CD14-positive monocyte (primary cell): Measurements from ENCODE around the gene BTBD9. TPM values are rescaled to one million over a fixed set of nuclear protein-coding genes. Genes with fewer than 3 reads are reported as not detected.

Experiments used
- DNase-seq, 3 donors: peaks; one replicate each; pipeline ENCODE4 v3.0.0-alpha.2; 2011 to 2022
- H2AFZ ChIP-seq: 2 replicates; pipeline ENCODE4 v1.6.0; 2012; ENCODE audit warnings: mild to moderate bottlenecking, low read depth, low read length, inconsistent platforms; ENCODE audit not compliant: insufficient read depth, poor library complexity, severe bottlenecking
- H3K27ac ChIP-seq, 2 donors: 1 replicate in 1 of 2; 2 replicates in 1 of 2; pipeline ENCODE4 v1.5.1; 2012 to 2013; ENCODE audit warnings: low read length in 2 of 2, control low read depth in 1 of 2, inconsistent platforms in 1 of 2, low read depth in 1 of 2, mild to moderate bottlenecking in 1 of 2
- H3K27me3 ChIP-seq, 2 donors: one replicate each; pipeline versions ENCODE4 v1.6.0 to v1.6.1; 2011 to 2013; ENCODE audit warnings: low read length in 2 of 2; ENCODE audit not compliant: control insufficient read depth in 2 of 2, insufficient read depth in 2 of 2
- H3K36me3 ChIP-seq, 2 donors: replicated peaks in 1 of 2; 1 replicate in 1 of 2; 2 replicates in 1 of 2; pipeline versions ENCODE4 v1.5.1 to v1.6.1; 2012 to 2013; ENCODE audit warnings: low read length in 2 of 2, control low read depth in 1 of 2, inconsistent platforms in 1 of 2, mild to moderate bottlenecking in 1 of 2; ENCODE audit not compliant: insufficient read depth in 2 of 2, control insufficient read depth in 1 of 2
- H3K4me1 ChIP-seq, 2 donors: 1 replicate in 1 of 2; 2 replicates in 1 of 2; pipeline versions ENCODE4 v1.5.1 to v1.6.1; 2012 to 2013; ENCODE audit warnings: low read length in 2 of 2, control low read depth in 1 of 2, inconsistent platforms in 1 of 2, mild to moderate bottlenecking in 1 of 2, moderate library complexity in 1 of 2; ENCODE audit not compliant: insufficient read depth in 2 of 2, control insufficient read depth in 1 of 2
- H3K4me2 ChIP-seq: replicated peaks from 2 replicates; pipeline ENCODE3; 2012; ENCODE audit warnings: low read length, moderate library complexity, mild to moderate bottlenecking; ENCODE audit not compliant: poor library complexity, severe bottlenecking; ENCODE audit errors: extremely low read depth
- H3K4me3 ChIP-seq, 3 experiments: fragments of 200-600 bp in 1 of 3; sonication (generic) in 1 of 3; replicated peaks in 1 of 3; 1 replicate in 2 of 3; 2 replicates in 1 of 3; pipeline ENCODE4 v1.5.1; 2011 to 2013; ENCODE audit warnings: low read length in 3 of 3, mild to moderate bottlenecking in 3 of 3, control low read depth in 2 of 3, low read depth in 2 of 3, inconsistent platforms in 1 of 3, moderate library complexity in 1 of 3
- H3K79me2 ChIP-seq: 2 replicates; pipeline ENCODE4 v1.6.0; 2012; ENCODE audit warnings: mild to moderate bottlenecking, control low read depth, inconsistent platforms, low read length, moderate library complexity; ENCODE audit not compliant: insufficient read depth
- H3K9ac ChIP-seq: 2 replicates; pipeline ENCODE4 v1.6.0; 2017; ENCODE audit warnings: low read length, mild to moderate bottlenecking; ENCODE audit not compliant: insufficient read depth, poor library complexity, severe bottlenecking
- H3K9me3 ChIP-seq, 2 donors: replicated peaks in 1 of 2; 1 replicate in 1 of 2; 2 replicates in 1 of 2; pipeline versions ENCODE4 v1.5.1 to v1.6.1; 2012 to 2013; ENCODE audit warnings: low read length in 2 of 2, control low read depth in 1 of 2; ENCODE audit not compliant: control insufficient read depth in 1 of 2, insufficient read depth in 1 of 2
- H4K20me1 ChIP-seq: 2 replicates; pipeline ENCODE4 v1.6.0; 2012; ENCODE audit warnings: mild to moderate bottlenecking, low read length, control low read depth, moderate library complexity; ENCODE audit not compliant: insufficient read depth
- H3K27ac Mint-ChIP-seq, 7 donors: one replicate each; pipeline ENCODE4 v1.8.0; 2020; ENCODE audit warnings: mild to moderate bottlenecking in 7 of 7, mixed read lengths in 7 of 7, moderate library complexity in 6 of 7, inconsistent platforms in 2 of 7
- H3K27me3 Mint-ChIP-seq, 3 donors: one replicate each; pipeline ENCODE4 v1.8.0; 2021 to 2022; ENCODE audit warnings: low read depth in 3 of 3, mild to moderate bottlenecking in 3 of 3, mixed read lengths in 3 of 3, moderate library complexity in 3 of 3, inconsistent platforms in 1 of 3
- H3K36me3 Mint-ChIP-seq, 2 donors: one replicate each; pipeline ENCODE4 v1.8.0; 2020; ENCODE audit warnings: mixed read lengths in 2 of 2, inconsistent platforms in 1 of 2, mild to moderate bottlenecking in 1 of 2
- H3K4me1 Mint-ChIP-seq: one replicate; pipeline ENCODE4 v1.8.0; 2020; ENCODE audit warnings: mild to moderate bottlenecking, mixed read lengths
- H3K4me3 Mint-ChIP-seq, 2 donors: one replicate each; pipeline ENCODE4 v1.8.0; 2020; ENCODE audit warnings: mild to moderate bottlenecking in 2 of 2, mixed read lengths in 2 of 2, moderate library complexity in 1 of 2
- H3K9me3 Mint-ChIP-seq, 7 donors: one replicate each; pipeline ENCODE4 v1.8.0; 2020 to 2022; ENCODE audit warnings: mixed read lengths in 7 of 7, mild to moderate bottlenecking in 6 of 7, moderate library complexity in 6 of 7, inconsistent platforms in 2 of 7
- WGBS: methylation state at CpG from one replicate; pipeline ENCODE4 v1.1.5; 2013; ENCODE audit warnings: missing lambda C conversion rate; ENCODE audit not compliant: insufficient coverage; 5-methylcytosine and 5-hydroxymethylcytosine counted together
- intact Hi-C, 2 donors: fragments of 100-400 bp; cut with micrococcal nuclease; formaldehyde crosslinking; loops; one replicate each; pipeline versions ENCODE4 v1.15.0 to v1.15.1; 2023
- polyA plus RNA-seq, 3 donors: library from polyadenylated mRNA; depleted of rRNA in 1 of 3; unstranded in 2 of 3; stranded (reverse) in 1 of 3; fragments of 300-500 nt in 2 of 3; fragments of >200 nt in 1 of 3; fragmentation: Illumina TruSeq in 2 of 3; gene quantifications; 1 replicate in 2 of 3; 2 replicates in 1 of 3; pipeline ENCODE4 v1.2.3, GENCODE V29; 2012 to 2021
- TF ChIP-seq, protein P1 (sequence below): fragments of 200-600 bp; IDR thresholded peaks from one replicate; pipeline ENCODE4 v1.8.0; 2022; ENCODE audit warnings: antibody characterized with exemption, mild to moderate bottlenecking

BTBD9 gene
- polyA plus RNA-seq, 3 donors, result 5.2 to 7.5 (median 6.2) TPM

GRCh38 chr6:38195113-38195635 lies 444.6 kb downstream of the BTBD9 start:
- Histone ChIP-seq H2AFZ (no peak overlapping the region), H3K27ac (no peak overlapping the region), H4K20me1 (no peaks in the 10 kb centered on the region), H3K4me3 (no peak overlapping the region), H3K36me3 (peaks cover 0 to 2% of the 10 kb centered on the region in 2 donors), H3K27me3 (no peaks in the 10 kb centered on the region), H3K9me3 (no peaks in the 10 kb centered on the region), H3K4me1 (no peaks in the 10 kb centered on the region), H3K79me2 (no peaks in the 10 kb centered on the region), H3K4me2 (no peak overlapping the region), H3K9ac (no peak overlapping the region)
- DNase-seq, result no peak
- WGBS, result no CpG with 5 or more reads among the region's 5 CpGs
- H3K27ac Mint-ChIP-seq, result no peak overlapping the region
- intact Hi-C loops, result no loop called here
- no peaks in the 10 kb centered on the region for H3K4me1 Mint-ChIP-seq
- H3K36me3 Mint-ChIP-seq, result peaks cover 0 to 2% of the 10 kb centered on the region in 2 donors
- no peaks in the 10 kb centered on the region for H3K9me3 Mint-ChIP-seq
- H3K4me3 Mint-ChIP-seq, result no peak overlapping the region
- TF ChIP-seq, protein P1, sequence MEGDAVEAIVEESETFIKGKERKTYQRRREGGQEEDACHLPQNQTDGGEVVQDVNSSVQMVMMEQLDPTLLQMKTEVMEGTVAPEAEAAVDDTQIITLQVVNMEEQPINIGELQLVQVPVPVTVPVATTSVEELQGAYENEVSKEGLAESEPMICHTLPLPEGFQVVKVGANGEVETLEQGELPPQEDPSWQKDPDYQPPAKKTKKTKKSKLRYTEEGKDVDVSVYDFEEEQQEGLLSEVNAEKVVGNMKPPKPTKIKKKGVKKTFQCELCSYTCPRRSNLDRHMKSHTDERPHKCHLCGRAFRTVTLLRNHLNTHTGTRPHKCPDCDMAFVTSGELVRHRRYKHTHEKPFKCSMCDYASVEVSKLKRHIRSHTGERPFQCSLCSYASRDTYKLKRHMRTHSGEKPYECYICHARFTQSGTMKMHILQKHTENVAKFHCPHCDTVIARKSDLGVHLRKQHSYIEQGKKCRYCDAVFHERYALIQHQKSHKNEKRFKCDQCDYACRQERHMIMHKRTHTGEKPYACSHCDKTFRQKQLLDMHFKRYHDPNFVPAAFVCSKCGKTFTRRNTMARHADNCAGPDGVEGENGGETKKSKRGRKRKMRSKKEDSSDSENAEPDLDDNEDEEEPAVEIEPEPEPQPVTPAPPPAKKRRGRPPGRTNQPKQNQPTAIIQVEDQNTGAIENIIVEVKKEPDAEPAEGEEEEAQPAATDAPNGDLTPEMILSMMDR, result no peak
- H3K27me3 Mint-ChIP-seq, result no peaks in the 10 kb centered on the region

GRCh38 chr6:38194589-38194988 lies 445.1 kb downstream of the BTBD9 start:
- no peak overlapping the region for H3K27ac Mint-ChIP-seq
- intact Hi-C loops, result no loop called here

More at GRCh38 chr6:38194589-38194988, 445.1 kb downstream of the BTBD9 start:
- Mint-ChIP-seq H3K4me3 (no peak overlapping the region), H3K9me3 (no peaks in the 10 kb centered on the region), H3K27me3 (no peaks in the 10 kb centered on the region), H3K4me1 (no peaks in the 10 kb centered on the region), H3K36me3 (peaks cover 0 to 2% of the 10 kb centered on the region in 2 donors)
- Histone ChIP-seq H3K36me3 (peaks cover 0 to 2% of the 10 kb centered on the region in 2 donors), H3K4me3 (no peak overlapping the region), H3K27me3 (no peaks in the 10 kb centered on the region), H3K4me2 (no peak overlapping the region), H3K27ac (no peak overlapping the region), H4K20me1 (no peaks in the 10 kb centered on the region), H2AFZ (no peak overlapping the region), H3K9ac (no peak overlapping the region), H3K79me2 (no peaks in the 10 kb centered on the region), H3K4me1 (no peaks in the 10 kb centered on the region), H3K9me3 (no peaks in the 10 kb centered on the region)
- no peak for DNase-seq
- TF ChIP-seq, protein P1, result no peak
- WGBS, result no CpG with 5 or more reads among the region's 7 CpGs
